ENCODE results near the gene CD33.

The CD33 gene

DNA sequence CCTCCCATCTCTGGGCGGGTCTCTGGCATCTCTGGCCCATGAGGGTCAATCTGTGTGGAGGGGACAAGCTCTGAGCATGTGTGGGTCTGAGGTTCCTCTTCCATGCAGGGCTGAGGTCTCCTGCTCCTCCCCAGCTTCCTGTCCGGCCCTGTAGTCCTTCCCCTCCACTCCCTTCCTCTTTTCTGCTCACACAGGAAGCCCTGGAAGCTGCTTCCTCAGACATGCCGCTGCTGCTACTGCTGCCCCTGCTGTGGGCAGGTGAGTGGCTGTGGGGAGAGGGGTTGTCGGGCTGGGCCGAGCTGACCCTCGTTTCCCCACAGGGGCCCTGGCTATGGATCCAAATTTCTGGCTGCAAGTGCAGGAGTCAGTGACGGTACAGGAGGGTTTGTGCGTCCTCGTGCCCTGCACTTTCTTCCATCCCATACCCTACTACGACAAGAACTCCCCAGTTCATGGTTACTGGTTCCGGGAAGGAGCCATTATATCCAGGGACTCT lies at the start of gene CD33:
TSS of gene CD33 (plus strand) at position 183 of the 496 bp plus-strand sequence. CDS start at position 222, 39 bp downstream.
- DNase-seq = peak; percentile 79 to 86 (median 85)

DNA sequence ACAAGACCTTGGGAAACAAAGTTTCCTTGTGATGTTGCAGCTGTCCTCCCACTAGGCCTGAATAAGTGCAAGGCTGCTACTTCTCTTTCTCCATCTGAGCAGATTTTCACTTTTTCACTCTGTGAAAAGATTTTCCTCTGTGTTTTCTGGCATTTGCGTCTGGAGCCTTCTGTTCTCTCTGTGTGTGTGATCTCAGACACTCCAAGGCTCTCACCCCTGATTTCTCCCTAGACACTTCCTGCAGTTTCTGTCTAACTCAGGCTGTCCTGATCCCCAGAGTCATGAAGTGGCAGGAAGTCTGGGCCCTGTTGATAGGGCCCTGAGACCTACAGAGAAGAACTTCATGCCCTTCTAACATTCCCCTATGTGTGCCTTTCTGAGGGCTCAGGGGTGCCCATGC lies 45.6 kb upstream of the CD33 start:
- no peak for DNase-seq

DNA sequence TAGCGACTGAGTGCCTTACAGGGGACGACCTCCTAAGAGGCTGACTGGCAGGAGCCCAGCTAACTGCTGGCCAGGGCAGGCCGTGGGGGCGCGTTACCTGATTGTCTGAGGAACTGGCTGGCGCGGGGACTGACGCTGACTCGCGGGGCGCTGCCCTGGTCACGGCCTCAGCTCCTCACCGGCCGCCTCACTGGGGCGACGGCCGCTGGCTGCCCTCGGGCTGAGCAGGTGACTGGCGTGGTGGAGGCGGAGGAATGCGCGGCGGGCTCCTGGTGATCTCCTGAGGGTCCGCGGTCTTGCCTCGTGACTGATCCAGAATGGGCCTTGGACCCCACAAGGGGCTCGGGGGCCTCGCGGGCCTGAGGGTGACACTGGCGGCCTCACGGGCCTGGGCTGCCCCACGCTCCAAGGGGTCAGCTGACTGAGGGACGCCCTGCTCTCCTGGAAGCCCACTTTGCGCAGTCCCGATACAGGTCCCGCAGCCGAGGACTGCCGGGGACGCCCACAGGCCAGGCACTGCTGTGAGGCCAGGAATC lies 43.4 kb upstream of the CD33 start:
- no peak for DNase-seq

DNA sequence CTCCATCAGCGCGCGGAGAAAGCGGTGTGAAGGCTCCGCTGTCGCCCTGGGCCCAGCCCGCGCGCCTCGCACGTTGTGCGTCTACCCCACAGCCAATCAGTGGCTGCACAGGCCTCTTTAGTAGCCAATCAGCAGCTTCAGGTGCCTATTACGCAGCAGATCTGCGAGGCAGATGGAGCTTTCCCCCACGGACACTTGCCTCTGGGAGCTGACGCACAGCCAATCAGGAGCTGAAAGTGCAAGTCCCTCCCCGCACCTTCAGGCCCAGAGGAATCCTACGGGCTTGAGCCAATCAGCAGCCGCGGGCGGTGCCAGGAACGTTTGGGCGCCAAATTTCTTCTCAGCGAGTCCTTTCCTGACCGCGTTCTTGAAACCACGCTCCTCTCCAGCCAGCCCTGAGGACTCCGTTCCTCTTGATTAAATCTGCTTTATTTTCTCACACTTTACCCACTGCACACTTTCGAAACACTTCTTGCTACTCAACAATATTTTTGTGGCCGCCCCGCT lies 42.9 kb upstream of the CD33 start:
- DNase-seq = peak; percentile 39 to 48 (median 40)

DNA sequence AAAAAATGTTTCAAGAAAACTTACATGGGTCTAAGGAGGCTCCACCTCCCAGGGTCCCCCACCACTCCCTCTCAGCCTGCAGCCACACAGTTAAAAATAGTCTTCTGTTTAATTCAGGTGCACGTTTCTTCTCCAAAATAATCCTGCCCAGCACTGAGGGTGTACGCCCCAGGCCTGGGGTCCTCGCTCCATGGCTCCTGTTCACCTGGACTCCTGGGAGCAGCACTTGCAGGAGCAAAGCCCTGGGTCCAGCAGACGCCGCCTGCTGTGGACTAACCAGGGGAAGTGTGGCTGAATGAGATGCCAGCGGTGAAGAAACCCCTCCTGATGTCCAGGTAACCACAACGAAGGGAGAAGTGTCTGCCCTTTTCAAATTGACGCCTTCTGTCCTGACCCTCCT lies 41.3 kb upstream of the CD33 start:
- no peak for DNase-seq

DNA sequence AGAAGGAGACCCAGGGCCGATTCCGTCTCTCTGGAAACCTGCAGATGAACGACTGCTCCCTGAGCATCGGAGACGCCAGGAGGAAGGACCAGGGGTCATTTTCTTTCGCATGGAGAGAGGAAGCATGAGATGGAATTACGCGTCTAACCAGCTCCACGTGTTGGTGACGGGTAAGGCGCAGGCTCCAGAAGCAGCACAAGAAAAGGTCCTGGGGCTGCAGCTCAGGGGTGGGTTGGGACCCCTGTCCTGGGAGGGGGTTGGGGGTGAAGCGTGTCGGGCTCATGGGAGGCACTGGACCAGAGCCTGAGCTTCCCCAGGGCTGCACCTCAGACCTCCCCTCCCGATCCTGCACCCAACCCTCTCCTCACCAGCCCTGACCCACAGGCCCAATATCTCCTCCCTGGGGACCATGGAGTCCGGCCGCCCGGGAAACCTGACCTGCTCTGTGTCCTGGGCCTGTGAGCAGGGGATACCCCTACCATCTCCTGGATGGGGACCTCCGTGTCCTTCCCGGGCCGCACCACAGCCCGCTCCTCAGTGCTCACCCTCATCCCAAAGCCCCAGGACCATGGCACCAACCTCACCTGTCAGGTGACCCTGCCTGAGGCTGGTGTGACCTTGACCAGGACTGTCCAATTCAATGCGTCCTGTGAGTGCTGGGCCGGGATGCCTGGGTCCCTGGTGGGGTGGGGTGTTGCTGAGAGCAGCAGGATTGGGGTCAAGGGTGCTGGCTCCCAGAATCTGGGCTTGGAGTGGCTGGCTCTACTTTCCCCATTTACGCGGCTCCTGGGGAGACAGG lies 39.6 kb upstream of the CD33 start:
- DNase-seq = no peak

DNA sequence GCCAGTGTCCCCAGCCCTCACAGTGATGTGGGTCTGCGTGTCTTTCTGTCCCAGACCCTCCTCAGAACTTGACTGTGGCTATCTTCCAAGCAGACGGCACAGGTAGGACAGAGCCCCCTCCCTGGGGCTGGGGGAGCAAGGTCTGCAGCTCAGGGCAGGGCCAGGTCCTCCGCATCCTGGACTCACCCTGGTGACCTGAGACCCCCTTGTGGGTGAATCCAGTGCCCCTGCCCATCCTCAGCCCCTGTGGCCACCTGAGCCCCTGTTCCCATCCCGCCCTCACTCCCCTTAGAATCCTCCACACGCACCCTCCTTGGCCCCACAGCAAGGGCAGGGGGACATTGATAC lies 39.0 kb upstream of the CD33 start:
- no peak for DNase-seq

DNA sequence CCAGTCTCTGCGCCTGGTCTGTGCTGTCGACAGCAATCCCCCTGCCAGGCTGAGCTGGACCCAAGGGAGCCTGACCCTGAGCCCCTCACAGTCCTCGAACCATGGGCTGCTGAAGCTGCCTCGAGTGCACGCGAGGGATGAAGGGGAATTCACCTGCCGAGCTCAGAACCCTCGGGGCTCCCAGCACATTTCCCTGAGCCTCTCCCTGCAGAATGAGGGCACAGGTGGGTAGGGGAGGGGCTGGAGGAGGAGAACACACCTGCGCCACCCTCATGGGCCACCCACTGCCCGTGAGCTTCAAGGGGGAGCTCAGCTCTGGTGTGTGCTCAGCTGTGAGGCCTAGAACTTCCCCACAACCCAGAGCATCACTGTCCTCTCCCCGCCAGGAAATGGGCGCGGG lies 38.6 kb upstream of the CD33 start:
- DNase-seq = no peak

DNA sequence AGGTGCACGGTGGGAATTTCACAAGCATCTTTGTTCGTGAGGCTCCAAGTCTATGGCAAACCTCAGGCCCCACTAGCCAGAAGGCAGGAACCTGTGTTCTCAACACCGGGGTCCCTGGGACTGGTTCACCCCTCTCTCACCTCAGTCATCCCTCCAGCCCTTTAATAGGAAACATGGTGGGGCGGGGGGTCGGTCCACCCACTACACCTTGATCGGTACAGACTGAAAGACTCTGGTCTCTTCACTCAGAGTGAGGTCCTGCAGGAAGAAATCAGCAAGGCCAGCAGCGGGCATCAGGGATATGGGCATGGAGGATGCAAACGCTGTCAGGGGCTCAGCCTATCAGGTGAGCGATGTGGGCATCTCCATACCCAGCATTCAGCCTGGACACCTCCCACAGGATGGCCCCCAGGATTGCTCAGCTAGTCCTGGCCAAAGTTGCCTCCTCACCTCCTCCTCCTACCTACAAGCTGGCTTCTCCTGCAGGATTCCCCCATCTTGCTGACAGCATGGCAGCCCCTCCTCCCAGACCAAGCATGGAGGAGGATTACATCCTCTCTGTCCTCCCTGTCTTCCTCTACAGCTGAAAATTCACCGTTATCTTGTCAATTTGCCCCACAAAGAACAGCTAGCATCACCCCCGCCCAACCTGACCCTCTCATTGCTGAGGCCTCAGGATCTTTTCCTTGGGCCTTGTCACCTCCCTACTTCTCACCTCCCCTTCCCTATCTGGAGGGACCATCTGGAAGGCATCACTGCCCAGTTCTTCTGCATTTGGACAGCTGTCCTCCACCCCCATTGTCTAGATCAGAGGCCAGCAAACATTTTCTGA lies 37.3 kb upstream of the CD33 start:
- no peak for DNase-seq

DNA sequence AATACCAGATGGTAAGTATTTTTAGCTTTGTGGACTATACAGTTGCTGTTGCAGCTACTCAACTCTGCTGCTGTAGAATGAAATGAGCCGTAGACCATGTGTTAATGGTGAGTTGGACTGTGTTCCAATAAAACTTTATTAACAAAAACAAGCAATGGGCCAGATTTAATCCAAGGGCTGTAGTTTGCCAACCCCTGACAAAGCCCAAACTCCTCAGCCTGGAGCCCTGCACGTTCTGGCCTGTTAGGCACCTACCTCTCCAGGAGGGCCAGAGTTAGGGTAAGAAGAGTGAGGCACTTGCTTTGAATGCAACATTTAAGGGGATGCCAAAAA lies 36.7 kb upstream of the CD33 start:
- DNase-seq = no peak

DNA sequence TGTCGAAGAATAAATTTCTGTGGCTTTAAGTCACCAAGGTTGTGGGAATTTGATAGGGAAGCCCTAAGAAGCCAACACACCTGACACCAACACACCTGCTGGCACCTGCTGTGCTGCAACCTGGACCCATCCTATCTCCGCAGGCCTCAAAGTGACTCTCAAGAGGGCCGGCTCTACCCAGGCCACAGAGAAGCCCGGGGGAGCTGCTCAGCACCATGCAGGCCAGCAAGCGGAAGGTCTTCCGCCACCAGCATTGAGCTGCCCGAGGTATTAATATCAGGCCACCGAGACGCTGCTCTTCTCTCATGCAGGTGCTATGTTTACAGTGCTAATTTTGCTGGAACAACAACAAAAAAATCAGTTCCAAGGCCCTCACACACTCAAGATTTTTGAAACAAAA lies 32.2 kb upstream of the CD33 start:
- DNase-seq = no peak

DNA sequence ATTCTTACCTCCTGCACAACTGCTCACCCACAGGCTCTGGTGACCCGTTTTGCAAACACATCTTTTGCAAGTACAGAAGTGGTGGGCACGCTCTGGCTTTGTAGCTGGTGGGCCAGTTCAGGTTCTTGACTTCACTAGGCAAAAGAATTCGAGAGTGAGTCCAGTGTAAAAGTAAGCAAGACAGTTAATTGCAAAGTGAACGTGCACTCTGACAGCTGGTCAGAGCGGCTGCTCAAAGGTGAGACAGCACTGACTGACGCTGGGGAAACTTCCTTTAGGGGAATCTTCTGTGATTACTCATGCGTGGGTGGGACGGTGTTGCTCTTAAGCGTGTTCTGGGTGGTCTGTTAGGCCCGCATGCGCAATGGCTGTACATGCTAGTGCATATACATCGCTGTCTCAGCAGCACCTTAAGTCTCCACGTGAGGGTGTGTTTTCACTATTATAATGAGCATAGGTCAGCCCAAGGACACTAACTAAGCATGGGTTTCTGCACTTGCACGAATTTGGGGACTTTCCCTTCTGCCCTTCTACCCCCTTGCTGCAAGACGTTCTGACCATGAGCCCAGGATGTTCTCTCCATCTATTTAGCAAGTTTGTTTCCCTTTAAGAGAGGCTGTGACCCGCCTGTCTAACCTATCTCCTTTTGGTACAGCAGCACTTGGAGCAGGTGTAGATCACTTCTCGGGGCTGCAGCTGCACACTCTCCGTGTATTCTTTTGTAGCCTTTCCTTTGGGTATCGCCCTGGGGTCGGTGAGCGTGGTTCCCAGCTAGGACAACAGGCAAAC lies 30.2 kb upstream of the CD33 start:
- DNase-seq = peak; percentile 20 to 32 (median 30)

DNA sequence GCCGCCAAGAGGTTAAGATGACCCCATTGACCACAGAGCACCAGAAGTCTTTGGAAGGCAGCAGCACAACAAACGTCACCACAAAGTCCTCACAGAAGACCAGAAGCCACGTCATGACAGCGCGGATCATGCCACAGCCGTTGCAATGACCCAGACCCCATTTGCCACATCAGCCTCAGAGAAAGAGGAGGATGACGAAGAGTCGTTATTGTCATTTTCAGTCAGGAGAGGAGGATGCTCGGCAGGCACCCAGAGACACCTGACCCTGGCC lies 29.6 kb upstream of the CD33 start:
- DNase-seq = no peak

DNA sequence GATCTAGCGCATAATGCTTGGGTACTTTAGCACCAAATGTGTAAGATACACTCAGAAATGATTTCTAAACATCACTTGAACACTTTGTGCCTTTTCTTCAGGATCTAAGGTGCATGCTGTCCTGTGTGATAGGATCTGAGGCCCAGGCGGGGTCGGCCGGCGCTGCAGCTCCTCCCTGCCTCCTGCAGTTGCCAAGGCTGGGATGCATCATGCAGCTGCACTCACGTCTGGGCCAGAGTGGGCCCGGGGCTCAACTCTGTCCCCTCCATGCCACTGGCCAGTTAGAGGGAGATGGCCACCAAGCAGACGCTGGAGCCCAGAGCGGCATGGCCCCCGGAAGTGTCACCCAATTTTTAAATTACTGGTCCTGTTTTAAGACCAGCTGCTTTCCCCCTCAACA lies 29.3 kb upstream of the CD33 start:
- DNase-seq = no peak

DNA sequence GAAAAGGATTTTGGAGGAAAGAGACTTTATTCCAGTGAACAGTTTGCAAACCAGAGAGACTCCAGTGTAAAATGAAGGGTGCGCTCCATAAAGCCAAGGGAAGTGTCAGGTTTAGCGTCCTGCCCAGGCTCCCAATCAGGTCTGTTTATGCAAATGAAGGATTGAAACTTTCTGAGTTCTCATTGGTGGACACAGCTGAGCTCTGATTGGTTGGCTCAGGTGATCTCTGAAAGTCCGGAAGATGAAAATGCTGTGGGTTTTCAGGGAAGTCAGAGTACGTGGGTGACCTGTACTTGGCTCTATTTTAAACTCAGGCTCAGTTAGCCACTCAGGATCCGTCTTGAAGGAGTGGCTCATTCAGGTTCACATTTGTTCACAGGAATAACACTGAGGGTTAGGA lies 28.7 kb upstream of the CD33 start:
- DNase-seq = no peak

DNA sequence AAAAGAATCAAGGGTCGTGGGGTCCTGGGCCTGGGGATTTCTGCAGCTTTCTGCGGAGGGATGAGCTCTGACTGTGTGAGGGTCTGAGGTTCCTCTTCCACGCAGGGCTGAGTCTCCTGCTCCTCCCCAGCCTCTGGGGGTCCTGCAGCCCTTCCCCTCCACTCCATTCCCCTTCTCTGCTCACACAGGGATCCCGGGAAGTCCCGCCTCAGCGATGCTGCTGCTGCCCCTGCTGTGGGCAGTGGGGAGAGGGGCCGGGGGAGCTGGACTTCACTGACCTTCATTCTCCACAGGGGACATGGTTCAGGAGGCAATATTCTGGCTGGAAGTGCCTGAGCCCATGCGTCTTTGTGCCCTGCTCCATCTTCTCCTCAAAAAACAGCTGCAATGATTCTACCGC lies 26.2 kb upstream of the CD33 start:
- DNase-seq = no peak

DNA sequence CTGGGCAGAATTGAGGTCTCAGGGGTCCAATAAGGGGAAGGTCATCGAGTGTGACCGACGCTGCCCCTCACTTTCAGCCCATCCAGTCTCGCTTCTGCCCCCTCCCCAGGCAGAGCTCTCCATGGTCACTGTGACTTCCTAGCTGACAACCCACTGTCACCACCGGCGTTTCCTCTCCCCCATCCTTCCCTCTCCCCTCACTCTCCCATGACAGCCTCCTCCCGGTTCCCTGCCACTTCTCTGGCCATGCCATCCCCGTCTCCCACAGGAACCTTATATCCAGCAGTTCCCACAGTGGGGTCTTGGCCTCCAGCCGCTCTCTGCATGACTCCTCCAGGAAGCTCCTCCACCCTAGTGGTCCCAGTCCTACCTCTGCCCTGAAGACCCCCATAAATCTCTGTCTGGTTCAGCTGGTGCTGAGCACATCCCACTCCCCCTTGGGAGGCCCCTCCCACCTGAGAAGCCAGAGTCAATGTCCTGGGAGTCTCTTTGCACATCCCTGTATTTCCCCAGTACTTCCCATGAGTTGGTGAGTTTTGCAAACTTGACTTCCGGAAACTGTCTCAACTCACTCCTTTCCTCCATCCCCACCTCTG lies 24.7 kb upstream of the CD33 start:
- DNase-seq = no peak

DNA sequence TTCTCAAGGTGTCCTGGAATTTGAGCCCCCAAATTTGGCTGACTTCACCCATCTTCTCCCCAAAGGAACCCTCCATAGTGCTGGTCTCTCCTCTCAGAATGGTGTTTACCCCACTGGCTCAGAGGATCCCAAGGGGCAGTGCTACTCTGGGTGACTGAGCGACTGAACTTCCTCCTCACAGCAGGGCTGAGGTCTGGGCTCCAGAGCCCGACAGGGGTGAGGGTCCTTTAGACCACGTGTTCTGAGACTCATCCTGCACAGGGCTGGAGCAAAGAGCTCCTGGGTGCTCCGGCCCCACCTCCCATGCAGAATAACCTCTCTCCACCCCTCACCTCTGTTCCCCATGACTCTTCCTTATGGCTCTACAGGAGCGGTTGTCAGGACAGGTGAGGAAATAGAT lies 23.2 kb upstream of the CD33 start:
- peak in 1 of 3 donors; percentile 7 for DNase-seq

DNA sequence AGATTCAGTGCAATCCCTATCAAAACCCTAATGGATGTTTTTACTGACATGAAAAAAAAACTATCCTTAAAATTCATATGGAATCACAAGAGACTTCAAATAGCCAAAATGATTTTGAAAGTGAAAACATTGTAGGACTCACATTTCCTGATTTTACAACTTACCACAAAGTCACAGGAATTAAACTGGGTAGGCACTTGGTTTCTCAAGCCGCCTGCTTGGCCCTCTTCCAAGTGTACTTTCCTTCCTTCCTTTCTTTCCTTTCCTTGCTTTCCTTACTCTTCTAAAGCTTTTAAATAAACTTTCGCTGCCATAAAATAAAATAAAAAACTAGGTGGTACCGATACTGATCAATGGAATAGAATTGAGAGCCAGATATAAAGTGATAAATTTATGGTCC lies 21.0 kb upstream of the CD33 start:
- DNase-seq = peak; percentile 62 to 71 (median 70)

DNA sequence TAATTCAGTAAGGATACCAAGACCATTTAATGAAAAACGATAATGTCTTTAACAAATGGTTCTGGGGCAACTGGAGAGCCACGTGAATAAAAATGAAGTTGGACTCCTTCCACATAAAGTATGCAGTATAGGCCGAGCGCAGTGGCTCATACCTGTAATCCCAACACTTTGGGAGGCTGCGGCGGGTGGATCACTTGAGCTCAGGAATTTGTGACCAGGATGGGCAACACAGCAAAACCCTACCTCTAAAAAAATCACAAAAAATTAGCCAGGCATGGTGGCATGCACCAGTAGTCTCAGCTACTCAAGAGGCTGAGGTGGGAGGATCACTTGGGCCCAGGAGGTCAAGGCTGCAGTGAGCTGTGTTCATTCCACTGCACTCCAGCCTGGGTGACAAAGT lies 20.6 kb upstream of the CD33 start:
- no peak for DNase-seq

DNA sequence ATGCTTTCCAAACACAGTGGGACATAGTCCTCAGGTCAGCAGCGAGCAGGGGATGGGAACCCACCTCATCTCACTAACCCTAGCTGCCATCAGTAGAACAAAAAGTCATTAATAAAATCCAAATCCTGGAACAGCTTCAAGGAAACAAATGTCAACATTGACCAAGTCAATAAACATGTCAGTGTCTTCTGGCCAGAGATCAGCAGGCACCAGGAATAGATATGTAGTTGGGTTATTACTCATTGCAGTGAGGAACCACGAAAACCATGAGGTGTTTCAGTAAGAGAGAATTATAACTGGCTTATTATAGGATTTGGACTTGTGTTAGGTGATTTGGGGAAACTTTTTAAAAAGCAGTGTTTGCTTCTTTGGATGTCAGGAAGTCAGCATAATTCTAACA lies 17.1 kb upstream of the CD33 start:
- DNase-seq = no peak

DNA sequence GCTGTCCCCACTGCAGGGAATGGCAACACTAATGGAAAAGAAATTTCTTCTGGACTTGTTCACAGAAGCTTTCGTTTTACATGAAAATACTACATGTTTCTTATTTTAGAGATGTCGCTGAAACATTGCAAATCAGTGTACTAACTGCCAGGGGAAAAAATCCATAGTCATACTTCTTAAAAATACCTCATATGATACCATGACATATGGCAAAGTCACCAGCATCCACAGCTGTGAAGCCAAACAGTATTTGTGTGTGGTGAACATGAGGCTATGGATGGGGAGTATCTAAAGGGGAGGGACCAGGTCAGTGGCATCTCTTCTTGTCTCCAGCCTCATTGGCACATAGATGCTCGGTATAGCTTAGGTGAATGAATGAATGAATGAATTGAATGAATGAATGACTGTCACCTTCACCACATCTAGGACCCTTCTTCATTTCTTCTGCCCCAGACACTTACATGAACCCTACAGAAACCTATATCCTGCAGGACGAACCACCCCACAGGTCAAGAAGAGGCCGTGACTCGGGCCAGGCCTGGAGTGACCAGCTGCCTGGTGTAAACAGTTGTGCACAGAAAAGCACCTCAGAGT lies 14.6 kb upstream of the CD33 start:
- no peak for DNase-seq

Measured in suppressor macrophage treated with lipopolysaccharide for 1 hour (primary cell).